Stimulated activated CD4-positive, alpha-beta T cell treated with anti-CD3 and anti-CD28 coated beads, Interleukin-4, amount 100 ng/mL, for 4 hours (primary cell): ENCODE data around the gene GPAT3.

Source experiments
- DNase-seq, 2 experiments: peaks; one replicate each; pipeline ENCODE4 v3.0.0-alpha.2; 2020

The GPAT3 gene

GRCh38 chr4:83646538-83647239, 110.8 kb downstream of the GPAT3 start:
- DNase-seq = no peak

DNA sequence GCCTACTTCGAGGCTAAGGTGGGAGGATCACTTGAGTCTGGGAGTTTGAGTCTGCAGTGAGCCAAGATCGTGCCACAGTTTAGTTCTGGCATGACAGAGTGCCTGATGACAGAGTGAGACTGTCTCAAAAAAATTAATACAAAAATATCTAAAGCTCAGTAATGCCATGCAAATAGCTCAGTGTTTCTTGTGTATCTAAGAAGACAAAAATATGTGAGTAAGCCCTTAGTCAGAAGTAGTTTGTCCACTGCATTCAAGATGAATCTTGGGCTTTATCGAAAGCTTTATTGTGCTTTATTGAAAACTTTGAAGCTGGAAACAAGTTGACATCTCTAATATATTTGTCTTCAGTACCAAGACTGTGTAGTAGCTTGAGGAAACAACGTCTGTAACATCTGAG, 115.9 kb downstream of the GPAT3 start:
- no peak for DNase-seq
